CD4-positive, alpha-beta memory T cell (primary cell): ENCODE measurements around the gene PCDHA7. TPM values are rescaled to one million over a fixed set of nuclear protein-coding genes. Genes with fewer than 3 reads are reported as not detected.
"Not testable (repeated sequence)": the region's sequence is repeated elsewhere in the genome, so short reads cannot be mapped to it uniquely, and the experiment has no call there.

Experiments
- CTCF ChIA-PET: fragments of 350-600 bp; sonication (Branson Sonifier 250); formaldehyde crosslinking; loops from one replicate; lab custom pipeline; 2021; ENCODE audit warnings: inconsistent platforms; ENCODE audit not compliant: partially characterized antibody; lab: Charles Lee
- POLR2A ChIA-PET: fragments of 350-600 bp; sonication (Branson Sonifier 250); formaldehyde crosslinking; loops from one replicate; lab custom pipeline; 2021; ENCODE audit not compliant: partially characterized antibody; lab: Charles Lee
- DNase-seq, 5 donors: peaks; one replicate each; pipeline versions ENCODE4 v3.0.0 to v3.0.0-alpha.2; 2020 to 2022; ENCODE audit warnings: mixed read lengths in 1 of 5
- H3K27ac ChIP-seq: one replicate; pipeline ENCODE4 v1.7.0; 2013; ENCODE audit warnings: low read depth, low read length
- H3K27me3 ChIP-seq: 2 replicates; pipeline ENCODE4 v1.7.0; 2013; ENCODE audit warnings: mild to moderate bottlenecking, low read length, moderate library complexity; ENCODE audit not compliant: insufficient read depth
- H3K36me3 ChIP-seq: 2 replicates; pipeline ENCODE4 v1.7.0; 2013; ENCODE audit warnings: mild to moderate bottlenecking, low read length, moderate library complexity; ENCODE audit not compliant: insufficient read depth
- H3K4me1 ChIP-seq: 2 replicates; pipeline ENCODE4 v1.7.0; 2013; ENCODE audit warnings: mild to moderate bottlenecking, low read length, moderate library complexity; ENCODE audit not compliant: insufficient read depth
- H3K4me3 ChIP-seq, 2 donors: one replicate each; pipeline ENCODE4 v1.7.0; 2013; ENCODE audit warnings: low read length in 2 of 2, mild to moderate bottlenecking in 1 of 2
- H3K9me3 ChIP-seq, 2 donors: one replicate each; pipeline ENCODE4 v1.7.0; 2013; ENCODE audit warnings: low read length in 2 of 2, control low read depth in 1 of 2; ENCODE audit not compliant: control insufficient read depth in 1 of 2
- H3K27ac Mint-ChIP-seq, 7 donors: one replicate each; pipeline ENCODE4 v1.8.0; 2020 to 2021; ENCODE audit warnings: mixed read lengths in 7 of 7, mild to moderate bottlenecking in 6 of 7, inconsistent platforms in 3 of 7, moderate library complexity in 3 of 7
- H3K27me3 Mint-ChIP-seq, 2 donors: one replicate each; pipeline ENCODE4 v1.8.0; 2020 to 2021; ENCODE audit warnings: mixed read lengths in 2 of 2
- H3K36me3 Mint-ChIP-seq, 2 donors: one replicate each; pipeline ENCODE4 v1.8.0; 2020 to 2021; ENCODE audit warnings: mixed read lengths in 2 of 2, inconsistent platforms in 1 of 2, mild to moderate bottlenecking in 1 of 2
- H3K4me1 Mint-ChIP-seq, 4 donors: one replicate each; pipeline ENCODE4 v1.8.0; 2020 to 2021; ENCODE audit warnings: mixed read lengths in 4 of 4, mild to moderate bottlenecking in 1 of 4
- H3K4me3 Mint-ChIP-seq, 8 donors: one replicate each; pipeline ENCODE4 v1.8.0; 2020 to 2021; ENCODE audit warnings: mixed read lengths in 8 of 8, mild to moderate bottlenecking in 7 of 8, moderate library complexity in 6 of 8, inconsistent platforms in 3 of 8
- H3K9me3 Mint-ChIP-seq, 8 donors: one replicate each; pipeline ENCODE4 v1.8.0; 2020 to 2021; ENCODE audit warnings: mixed read lengths in 8 of 8, mild to moderate bottlenecking in 5 of 8, inconsistent platforms in 3 of 8, moderate library complexity in 1 of 8
- intact Hi-C: fragments of 100-400 bp; cut with micrococcal nuclease; formaldehyde crosslinking; loops from one replicate; pipeline ENCODE4 v1.15.1; 2023
- polyA plus RNA-seq, 2 donors: library from polyadenylated mRNA; unstranded; fragments of 300-500 nt; fragmentation: Illumina TruSeq; gene quantifications; one replicate each; pipeline ENCODE4 v1.2.3, GENCODE V29; 2021
- total RNA-seq, 2 experiments: library from RNA; stranded (reverse); gene quantifications; one replicate each; pipeline ENCODE4 v1.2.3, GENCODE V29; 2021

The PCDHA7 gene
- not detected for total RNA-seq
- not detected for polyA plus RNA-seq

- Histone ChIP-seq H3K4me3 (no peak within 1 kb of the TSS), H3K9me3 (no peaks in the 10 kb centered on the region), H3K27me3 (no peaks in the 10 kb centered on the region), H3K36me3 (no peaks in the 10 kb centered on the region), H3K27ac (no peak within 1 kb of the TSS), H3K4me1 (no peaks in the 10 kb centered on the region)
- CTCF ChIA-PET = no interaction called here
- Mint-ChIP-seq H3K9me3 (peaks cover 0 to 46% (median 31%) of the 10 kb centered on the region in 8 donors), H3K27ac (no peak within 1 kb of the TSS), H3K27me3 (peaks cover 9 to 15% of the 10 kb centered on the region in 2 donors), H3K4me3 (peak within 1 kb of the TSS in 1 of 8 donors; percentile 18), H3K4me1 (peaks cover 0 to 3% (median 0%) of the 10 kb centered on the region in 4 donors), H3K36me3 (peaks cover 3 to 4% of the 10 kb centered on the region in 2 donors)
- POLR2A ChIA-PET = no interaction called here
- DNase-seq = no peak
- intact Hi-C loops = no loop called here
Measured at GRCh38 chr5:140833993-140834392, at the start of gene PCDHA7. PCDHA7 (plus strand) TSS chr5:140834269; CDS start chr5:140834384, 115 bp downstream.

- H3K27ac ChIP-seq = no peak within 1 kb of the TSS
- intact Hi-C loops = no loop called here
- POLR2A ChIA-PET = no interaction called here
- peak in 1 of 5 donors; percentile 26 for DNase-seq
- H3K4me1 ChIP-seq = no peaks in the 10 kb centered on the region
- H3K36me3 ChIP-seq = no peaks in the 10 kb centered on the region
- CTCF ChIA-PET = no interaction called here
- H3K4me1 Mint-ChIP-seq = no peaks in the 10 kb centered on the region
- H3K9me3 Mint-ChIP-seq = peaks cover 6 to 89% (median 75%) of the 10 kb centered on the region in 8 donors
- H3K27me3 ChIP-seq = no peaks in the 10 kb centered on the region
- peak within 1 kb of the TSS in 1 of 8 donors; percentile 55 for H3K4me3 Mint-ChIP-seq
- H3K9me3 ChIP-seq = peaks cover 0 to 19% of the 10 kb centered on the region in 2 donors
- peaks cover 16 to 24% of the 10 kb centered on the region in 2 donors for H3K36me3 Mint-ChIP-seq
- H3K4me3 ChIP-seq = no peak within 1 kb of the TSS
- H3K27ac Mint-ChIP-seq = peak within 1 kb of the TSS in 1 of 7 donors; percentile 57
- peaks cover 5 to 11% of the 10 kb centered on the region in 2 donors for H3K27me3 Mint-ChIP-seq
Measured at GRCh38 chr5:140785905-140786686, 48.0 kb upstream of the PCDHA7 start, which contains the start of gene PCDHA1. PCDHA1 (plus strand) TSS chr5:140786140.

- H3K27ac Mint-ChIP-seq, POLR2A ChIA-PET, H3K27me3 ChIP-seq, H3K4me1 Mint-ChIP-seq, intact Hi-C loops, H3K4me1 ChIP-seq, H3K27ac ChIP-seq, H3K36me3 ChIP-seq, CTCF ChIA-PET, H3K4me3 ChIP-seq, H3K4me3 Mint-ChIP-seq: not testable (repeated sequence)
- DNase-seq = peak in 1 of 5 donors; percentile 19
- Mint-ChIP-seq H3K36me3 (peaks cover 16 to 17% of the 10 kb centered on the region in 2 donors), H3K9me3 (peaks cover 10 to 90% (median 74%) of the 10 kb centered on the region in 8 donors), H3K27me3 (peaks cover 10 to 14% of the 10 kb centered on the region in 2 donors)
- H3K9me3 ChIP-seq = peaks cover 0 to 14% of the 10 kb centered on the region in 2 donors
Measured at GRCh38 chr5:140787422-140787821, 46.6 kb upstream of the PCDHA7 start.

- POLR2A ChIA-PET = not testable (repeated sequence)
- H3K9me3 ChIP-seq = peaks cover 0 to 14% of the 10 kb centered on the region in 2 donors
Measured at GRCh38 chr5:140787849-140788504, 46.1 kb upstream of the PCDHA7 start.

GRCh38 chr5:140791089-140791488, 43.0 kb upstream of the PCDHA7 start:
- H3K36me3 Mint-ChIP-seq = peaks cover 5 to 14% of the 10 kb centered on the region in 2 donors

More at GRCh38 chr5:140787849-140788504, 46.1 kb upstream of the PCDHA7 start:
- H3K4me1 ChIP-seq, H3K27me3 ChIP-seq, H3K4me3 ChIP-seq, H3K4me3 Mint-ChIP-seq, H3K27ac ChIP-seq, CTCF ChIA-PET, H3K36me3 ChIP-seq, H3K27ac Mint-ChIP-seq, H3K4me1 Mint-ChIP-seq, intact Hi-C loops: not testable (repeated sequence)
- peaks cover 12 to 17% of the 10 kb centered on the region in 2 donors for H3K27me3 Mint-ChIP-seq
- H3K36me3 Mint-ChIP-seq = peaks cover 14 to 16% of the 10 kb centered on the region in 2 donors
- peak in 1 of 5 donors; percentile 24 for DNase-seq
- H3K9me3 Mint-ChIP-seq = peaks cover 12 to 90% (median 72%) of the 10 kb centered on the region in 8 donors

GRCh38 chr5:140794595-140795258, 39.3 kb upstream of the PCDHA7 start, which contains the start of gene PCDHA2:
PCDHA2 (plus strand) TSS chr5:140794852.
- intact Hi-C loops = no loop called here
- no peak within 1 kb of the TSS for H3K27ac ChIP-seq
- peaks cover 4 to 74% (median 57%) of the 10 kb centered on the region in 8 donors for H3K9me3 Mint-ChIP-seq
- no peak within 1 kb of the TSS for H3K27ac Mint-ChIP-seq
- ChIA-PET CTCF (no interaction called here), POLR2A (no interaction called here)
- peaks cover 17 to 19% of the 10 kb centered on the region in 2 donors for H3K27me3 Mint-ChIP-seq
- peak in 1 of 5 donors; percentile 6 for DNase-seq
- H3K4me3 ChIP-seq = no peak within 1 kb of the TSS
- H3K4me1 Mint-ChIP-seq = no peaks in the 10 kb centered on the region
- H3K4me1 ChIP-seq = no peaks in the 10 kb centered on the region
- H3K36me3 Mint-ChIP-seq = peaks cover under 1 to 12% of the 10 kb centered on the region in 2 donors
- H3K4me3 Mint-ChIP-seq = no peak within 1 kb of the TSS
- no peaks in the 10 kb centered on the region for H3K36me3 ChIP-seq
- no peaks in the 10 kb centered on the region for H3K9me3 ChIP-seq
- peaks cover under 1% of the 10 kb centered on the region for H3K27me3 ChIP-seq

More at GRCh38 chr5:140791089-140791488, 43.0 kb upstream of the PCDHA7 start:
- H3K27me3 ChIP-seq = no peaks in the 10 kb centered on the region
- peak in 1 of 5 donors; percentile 25 for DNase-seq
- POLR2A ChIA-PET = no interaction called here
- no peak overlapping the region for H3K27ac ChIP-seq
- Mint-ChIP-seq H3K27ac (no peak overlapping the region), H3K4me3 (no peak overlapping the region), H3K4me1 (no peaks in the 10 kb centered on the region), H3K27me3 (peaks cover 19 to 23% of the 10 kb centered on the region in 2 donors), H3K9me3 (peaks cover 10 to 89% (median 76%) of the 10 kb centered on the region in 8 donors)
- peaks cover 0 to 11% of the 10 kb centered on the region in 2 donors for H3K9me3 ChIP-seq
- intact Hi-C loops = no loop called here
- H3K4me1 ChIP-seq = no peaks in the 10 kb centered on the region
- CTCF ChIA-PET = no interaction called here
- no peak overlapping the region for H3K4me3 ChIP-seq
- no peaks in the 10 kb centered on the region for H3K36me3 ChIP-seq
